Lung microvascular endothelial cell (primary cell): Measurements from ENCODE around the gene MTREX. TPM values are rescaled to one million over a fixed set of nuclear protein-coding genes. Genes with fewer than 3 reads are reported as not detected.

Experiments used
- DNase-seq, 2 donors: peaks; one replicate each; pipeline versions ENCODE4 v3.0.0 to v3.0.0-alpha.2; 2010; ENCODE audit warnings: low read depth in 2 of 2
- total RNA-seq: library from RNA; depleted of rRNA; stranded (reverse); fragments of >200 nt; gene quantifications from 2 replicates; pipeline ENCODE4 v1.2.1, GENCODE V29; 2014

The MTREX gene
- total RNA-seq, 1 donor from 2014 or later = 46.2 TPM

- peak in 1 of 2 donors; percentile 76 for DNase-seq
Measured at GRCh38 chr5:55427157-55427556, 119.4 kb downstream of the MTREX start.

GRCh38 chr5:55429221-55429612, 121.4 kb downstream of the MTREX start:
- DNase-seq = no peak

GRCh38 chr5:55429613-55430253, 121.9 kb downstream of the MTREX start:
- DNase-seq = peak in 1 of 2 donors; percentile 47

- DNase-seq = no peak
Measured at GRCh38 chr5:55432549-55432948, 124.8 kb downstream of the MTREX start.

- peak in 1 of 2 donors; percentile 51 for DNase-seq
Measured at GRCh38 chr5:55437452-55437851, 129.7 kb downstream of the MTREX start.

GRCh38 chr5:55437859-55438206, 130.0 kb downstream of the MTREX start:
- no peak for DNase-seq

- no peak for DNase-seq
Measured at GRCh38 chr5:55438998-55439397, 131.2 kb downstream of the MTREX start.

GRCh38 chr5:55440188-55440646, 132.4 kb downstream of the MTREX start:
- DNase-seq = no peak

GRCh38 chr5:55441107-55441771, 133.4 kb downstream of the MTREX start:
- DNase-seq = no peak

GRCh38 chr5:55441954-55442353, 134.2 kb downstream of the MTREX start:
- DNase-seq = no peak

GRCh38 chr5:55445791-55446190, 138.0 kb downstream of the MTREX start:
- DNase-seq = no peak

GRCh38 chr5:55446640-55447351, 139.0 kb downstream of the MTREX start:
- DNase-seq = no peak

- DNase-seq = no peak
Measured at GRCh38 chr5:55450050-55450765, 142.4 kb downstream of the MTREX start.

GRCh38 chr5:55451976-55452375, 144.2 kb downstream of the MTREX start:
- DNase-seq = no peak

- no peak for DNase-seq
Measured at GRCh38 chr5:55453211-55453610, 145.4 kb downstream of the MTREX start.

- peak; percentile 41 to 70 for DNase-seq
Measured at GRCh38 chr5:55454282-55454681, 146.5 kb downstream of the MTREX start.

- peak in 1 of 2 donors; percentile 48 for DNase-seq
Measured at GRCh38 chr5:55456216-55456895, 148.6 kb downstream of the MTREX start.

- no peak for DNase-seq
Measured at GRCh38 chr5:55459572-55459971, 151.8 kb downstream of the MTREX start.

GRCh38 chr5:55463613-55464012, 155.8 kb downstream of the MTREX start:
- DNase-seq = no peak

GRCh38 chr5:55467862-55468551, 160.2 kb downstream of the MTREX start:
- DNase-seq = peak; percentile 4 to 18

- DNase-seq = no peak
Measured at GRCh38 chr5:55469839-55470238, 162.1 kb downstream of the MTREX start.
